Right ventricle myocardium inferior (tissue), 1 donor: ENCODE results near the gene DIO2. TPM values are rescaled to one million over a fixed set of nuclear protein-coding genes. Genes with fewer than 3 reads are reported as not detected.

ENCODE experiments used
- ATAC-seq: fragments of 200-7000 bp; cut with Tn5 transposase; one replicate; pipeline ENCODE4 v1.9.1; 2020; ENCODE audit warnings: mild to moderate bottlenecking, moderate library complexity
- DNase-seq: peaks from one replicate; pipeline ENCODE4 v3.0.0; 2021; ENCODE audit errors: missing footprints
- intact Hi-C: fragments of 100-400 bp; cut with DNase I; formaldehyde crosslinking; loops from one replicate; pipeline ENCODE4 v1.11.0; 2022
- total RNA-seq: library from RNA; stranded (reverse); fragmentation: NEBNext Ultra II Directional; extraction: Animal tissue kit (Norgen Biotek cat#: 25700); gene quantifications from one replicate; pipeline ENCODE4 v1.2.1, GENCODE V29; 2021
- donor health status: DM: no; HTN: yes; CAD: no; lungs with severe emphysema.

Gene DIO2
- total RNA-seq, 1 donor from 2014 or later: 1.6 TPM

- intact Hi-C loops: no loop called here
- DNase-seq (no peak), ATAC-seq (no peak)
Observed at GRCh38 chr14:80186301-80186800, 25.0 kb downstream of the DIO2 start.

DNA sequence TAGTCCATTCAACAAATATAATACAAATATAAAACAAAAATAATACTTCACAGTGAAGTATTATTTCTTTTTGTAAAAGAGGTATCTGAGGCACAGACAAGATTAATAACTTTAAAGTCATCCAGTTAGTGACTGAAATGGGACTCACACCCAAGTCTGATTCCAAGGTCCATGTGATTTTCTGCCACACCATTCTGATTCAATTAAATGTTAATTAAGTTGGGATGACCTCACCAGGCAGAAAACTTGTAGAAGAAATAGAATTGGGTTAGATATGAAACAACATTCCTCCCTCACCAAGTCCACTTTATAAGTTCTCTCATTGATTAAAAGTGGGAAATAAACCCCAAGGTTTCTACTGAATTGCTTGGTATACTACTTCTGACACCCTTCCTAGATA, 34.4 kb downstream of the DIO2 start:
- ATAC-seq: no peak
- DNase-seq: no peak
- intact Hi-C loops: no loop called here

GRCh38 chr14:80172375-80173051, 38.8 kb downstream of the DIO2 start:
- DNase-seq (no peak), ATAC-seq (no peak)
- intact Hi-C loops: no loop called here

- no peak for DNase-seq
- ATAC-seq: peak; percentile 96
- intact Hi-C loops: no loop called here
Observed at GRCh38 chr14:80167793-80168448, 43.4 kb downstream of the DIO2 start.

- DNase-seq: no peak
- intact Hi-C loops: no loop called here
- no peak for ATAC-seq
Observed at GRCh38 chr14:80164991-80165721, 46.1 kb downstream of the DIO2 start.

GRCh38 chr14:80152763-80153162, 58.5 kb downstream of the DIO2 start:
- DNase-seq (no peak), ATAC-seq (no peak)
- intact Hi-C loops: no loop called here

DNA sequence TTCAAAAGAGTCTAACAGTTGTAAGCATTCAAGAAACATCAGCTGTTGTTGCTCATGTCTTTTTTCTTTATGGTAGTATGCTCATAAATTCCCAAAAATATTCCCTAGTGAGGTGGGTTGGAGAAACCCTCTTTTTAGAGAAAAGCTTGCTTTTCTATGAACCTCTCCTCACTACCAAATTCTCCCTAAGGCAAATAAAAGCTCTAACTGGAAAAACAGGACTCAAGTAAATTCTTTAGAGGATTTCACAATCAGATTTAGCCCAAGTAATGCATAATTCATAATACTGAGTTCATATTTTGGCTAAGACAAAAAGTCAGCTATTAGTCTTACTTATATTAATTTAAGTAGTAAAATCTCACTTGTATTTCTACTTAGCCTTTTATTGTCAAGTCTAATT, 59.1 kb downstream of the DIO2 start:
- ATAC-seq: no peak
- DNase-seq: no peak
- intact Hi-C loops: no loop called here

- intact Hi-C loops: no loop called here
- no peak for ATAC-seq
- no peak for DNase-seq
Observed at GRCh38 chr14:80150301-80150700, 61.0 kb downstream of the DIO2 start.
